ENCODE results near the gene ZNF140.

ZNF140 gene

DNA sequence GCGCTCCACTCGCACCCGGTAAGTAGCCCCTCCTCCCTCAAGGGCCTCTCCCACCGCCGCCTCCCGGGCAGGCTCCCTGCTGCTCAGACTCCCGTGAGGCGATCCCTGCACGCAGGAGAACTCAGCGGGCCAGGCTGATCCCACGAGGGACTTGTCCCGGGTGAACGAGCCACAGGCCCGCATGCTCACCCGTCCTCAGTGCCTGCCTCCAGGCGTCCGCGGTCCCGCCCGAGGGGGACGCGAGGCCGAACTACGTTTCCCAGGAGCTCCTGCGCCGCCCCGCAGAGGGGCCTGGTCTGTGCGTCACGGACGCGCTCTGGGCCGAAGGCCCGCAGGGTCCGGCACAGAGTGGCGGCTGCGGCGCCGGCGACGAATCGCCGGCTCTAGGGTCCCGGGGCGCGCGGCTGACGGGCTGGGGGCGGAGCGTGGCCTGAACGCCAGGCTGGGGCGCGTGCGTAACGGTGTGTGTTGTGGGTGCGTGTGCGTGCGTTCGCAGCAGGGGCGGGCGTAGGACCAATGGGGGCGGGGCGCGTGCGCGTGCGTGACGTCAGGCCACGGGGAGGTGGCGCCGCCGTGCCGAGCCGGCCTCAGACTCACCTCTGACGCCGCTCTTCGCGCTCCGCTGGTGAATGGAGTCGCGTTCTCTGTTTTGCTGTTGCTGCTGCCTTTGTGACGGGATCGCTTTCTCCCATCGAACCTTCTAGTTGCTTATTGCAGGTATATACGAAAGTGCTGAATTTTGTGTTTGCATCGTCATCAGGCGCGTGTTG lies 49.5 kb downstream of the ZNF140 start, which contains the start of the genes ZNF10 and ZNF891:
TSS of gene ZNF10 (plus strand) at position 590 of the 770 bp plus-strand sequence. CDS start 13,866 bp downstream, outside the sequence.
TSS of gene ZNF891 (minus strand) at position 237 of the 770 bp plus-strand sequence. CDS start 8,356 bp downstream, outside the sequence.
- DNase-seq (ENCODE audit: low spot score), result peak; percentile 84

DNA sequence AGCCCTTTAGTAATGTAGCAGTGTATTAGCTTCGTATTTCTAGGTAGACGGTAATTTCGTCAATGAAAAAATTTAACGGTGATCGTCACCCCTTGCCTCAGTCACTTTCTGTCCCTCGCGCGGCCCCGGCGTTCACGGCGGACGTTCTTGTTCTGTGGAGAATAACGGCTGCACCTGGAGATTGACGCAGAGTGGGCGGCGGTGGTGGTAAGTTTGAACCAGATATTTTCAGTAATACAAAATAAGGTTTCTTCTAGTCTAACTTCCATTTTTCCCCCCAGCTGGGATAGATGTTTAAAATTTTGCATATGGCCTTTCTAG lies 50.0 kb downstream of the ZNF140 start:
- no peak for DNase-seq (ENCODE audit: low spot score)

DNA sequence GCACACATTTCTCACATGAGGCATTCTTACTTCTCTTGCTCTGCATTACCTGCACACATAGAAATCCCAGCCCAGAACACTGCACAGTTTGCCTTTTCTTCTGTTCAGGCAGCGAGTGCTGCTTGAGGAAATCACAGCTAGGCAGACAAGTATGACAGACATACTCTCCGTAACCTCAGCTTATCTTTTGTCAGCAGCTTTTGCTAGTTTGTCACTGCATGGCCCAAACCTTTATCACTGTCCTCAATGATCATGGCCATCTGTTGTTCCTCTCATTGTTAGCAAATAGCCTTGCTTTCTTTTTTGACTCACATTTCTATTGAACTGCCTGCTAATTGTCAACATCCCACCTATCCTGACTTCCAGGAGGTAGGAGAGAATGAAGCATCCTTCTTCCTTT lies 55.0 kb downstream of the ZNF140 start:
- no peak for DNase-seq (ENCODE audit: low spot score)

DNA sequence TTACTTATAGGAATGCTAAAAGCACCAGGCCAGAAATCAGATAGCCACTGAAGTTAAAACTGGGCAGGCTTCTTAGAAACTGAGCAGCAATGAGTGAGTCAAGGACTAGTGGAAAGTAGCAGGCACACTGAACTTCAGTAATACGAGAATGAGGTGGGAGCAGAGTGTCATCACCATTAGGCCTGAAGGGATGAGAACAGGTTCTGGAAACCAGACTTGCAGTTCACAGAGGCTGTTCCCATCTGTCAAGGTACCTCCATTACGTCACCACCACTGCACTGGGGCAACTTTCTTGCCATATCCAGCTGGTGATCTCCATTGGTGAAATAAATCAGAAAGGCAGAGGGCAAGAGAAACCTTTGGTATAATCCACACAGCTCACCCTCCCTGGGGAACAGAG lies 65.3 kb downstream of the ZNF140 start:
- DNase-seq (ENCODE audit: low spot score), result no peak

DNA sequence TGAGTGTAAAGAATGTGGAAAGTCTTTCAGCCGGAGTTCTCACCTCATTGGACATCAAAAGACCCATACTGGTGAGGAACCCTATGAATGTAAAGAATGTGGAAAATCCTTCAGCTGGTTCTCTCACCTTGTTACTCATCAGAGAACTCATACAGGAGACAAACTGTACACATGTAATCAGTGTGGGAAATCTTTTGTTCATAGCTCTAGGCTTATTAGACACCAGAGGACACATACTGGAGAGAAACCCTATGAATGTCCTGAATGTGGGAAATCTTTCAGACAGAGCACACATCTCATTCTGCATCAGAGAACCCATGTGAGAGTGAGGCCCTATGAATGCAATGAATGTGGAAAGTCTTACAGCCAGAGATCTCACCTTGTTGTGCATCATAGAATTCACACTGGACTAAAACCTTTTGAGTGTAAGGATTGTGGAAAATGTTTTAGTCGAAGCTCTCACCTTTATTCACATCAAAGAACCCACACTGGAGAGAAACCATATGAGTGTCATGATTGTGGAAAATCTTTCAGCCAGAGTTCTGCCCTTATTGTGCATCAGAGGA lies 75.5 kb downstream of the ZNF140 start:
- DNase-seq (ENCODE audit: low spot score), result no peak
